ENCODE results near the gene ADGRB3. TPM values are rescaled to one million over a fixed set of nuclear protein-coding genes. Genes with fewer than 3 reads are reported as not detected.

ADGRB3 gene
- total RNA-seq, 1 experiment from 2014 or later, result 0.11 TPM

DNA sequence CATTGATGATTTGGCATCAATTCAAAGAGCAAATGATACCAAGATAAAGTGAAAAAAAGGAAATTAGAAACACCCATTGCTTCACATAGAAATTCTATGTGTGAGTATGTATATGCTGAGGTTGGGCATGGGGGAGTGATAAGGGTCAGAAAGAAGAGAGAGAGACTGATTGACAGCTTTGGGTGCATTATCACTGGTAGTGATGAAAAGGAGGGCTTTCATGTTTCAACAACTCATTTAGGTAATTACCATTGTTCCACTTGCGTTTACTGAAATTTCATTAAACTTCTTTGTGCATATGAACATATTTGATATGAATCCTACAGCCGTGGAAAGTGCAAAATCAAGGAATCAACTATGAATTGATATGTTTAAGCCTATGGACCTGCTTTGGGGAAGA is 84.7 kb downstream of the ADGRB3 start:
- no TSS peak for BruUV-seq (replicated peaks)
- intact Hi-C loops (cut with micrococcal nuclease), result no loop called here
- POLR2A ChIA-PET (ENCODE audit: unreplicated experiment), result no interaction called here
- Histone ChIP-seq H3K27me3 (ENCODE audit: low read length) (no peaks in the 10 kb centered on the region), H2AFZ (ENCODE audit: low read length) (no peak overlapping the region), H3K4me2 (ENCODE audit: low read length) (no peak overlapping the region), H3K9ac (ENCODE audit: low read length) (no peak overlapping the region), H3K9me3 (ENCODE audit: low read length) (no peaks in the 10 kb centered on the region), H3K4me3 (ENCODE audit: low read length) (no peak overlapping the region), H3K4me1 (ENCODE audit: insufficient read depth, low read length) (no peaks in the 10 kb centered on the region), H3F3A (ENCODE audit: low read length, unreplicated experiment) (no peaks in the 10 kb centered on the region), H3K79me2 (ENCODE audit: low read length) (no peaks in the 10 kb centered on the region), H4K20me1 (ENCODE audit: low read length) (no peaks in the 10 kb centered on the region), H3K9me2 (replicated peaks; ENCODE audit: low read length) (no peaks in the 10 kb centered on the region), H3K36me3 (ENCODE audit: low read depth, low read length) (no peaks in the 10 kb centered on the region), H3K27ac (ENCODE audit: low read length) (no peak overlapping the region)
- DNase-seq (no peak), ATAC-seq (no peak)
- CTCF ChIA-PET, result no interaction called here
- TF ChIP-seq, protein P1, sequence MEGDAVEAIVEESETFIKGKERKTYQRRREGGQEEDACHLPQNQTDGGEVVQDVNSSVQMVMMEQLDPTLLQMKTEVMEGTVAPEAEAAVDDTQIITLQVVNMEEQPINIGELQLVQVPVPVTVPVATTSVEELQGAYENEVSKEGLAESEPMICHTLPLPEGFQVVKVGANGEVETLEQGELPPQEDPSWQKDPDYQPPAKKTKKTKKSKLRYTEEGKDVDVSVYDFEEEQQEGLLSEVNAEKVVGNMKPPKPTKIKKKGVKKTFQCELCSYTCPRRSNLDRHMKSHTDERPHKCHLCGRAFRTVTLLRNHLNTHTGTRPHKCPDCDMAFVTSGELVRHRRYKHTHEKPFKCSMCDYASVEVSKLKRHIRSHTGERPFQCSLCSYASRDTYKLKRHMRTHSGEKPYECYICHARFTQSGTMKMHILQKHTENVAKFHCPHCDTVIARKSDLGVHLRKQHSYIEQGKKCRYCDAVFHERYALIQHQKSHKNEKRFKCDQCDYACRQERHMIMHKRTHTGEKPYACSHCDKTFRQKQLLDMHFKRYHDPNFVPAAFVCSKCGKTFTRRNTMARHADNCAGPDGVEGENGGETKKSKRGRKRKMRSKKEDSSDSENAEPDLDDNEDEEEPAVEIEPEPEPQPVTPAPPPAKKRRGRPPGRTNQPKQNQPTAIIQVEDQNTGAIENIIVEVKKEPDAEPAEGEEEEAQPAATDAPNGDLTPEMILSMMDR (conservative IDR thresholded peaks at IDR 0.05; ENCODE audit: low read depth, low read length), result no peak
- TF ChIP-seq EZH2phosphoT487 (IDR thresholded peaks at IDR 0.05; ENCODE audit: borderline replicate concordance, low read length), result no peak
- no peak for TF ChIP-seq EZH2 (IDR thresholded peaks at IDR 0.05; ENCODE audit: low read length, unreplicated experiment)

DNA sequence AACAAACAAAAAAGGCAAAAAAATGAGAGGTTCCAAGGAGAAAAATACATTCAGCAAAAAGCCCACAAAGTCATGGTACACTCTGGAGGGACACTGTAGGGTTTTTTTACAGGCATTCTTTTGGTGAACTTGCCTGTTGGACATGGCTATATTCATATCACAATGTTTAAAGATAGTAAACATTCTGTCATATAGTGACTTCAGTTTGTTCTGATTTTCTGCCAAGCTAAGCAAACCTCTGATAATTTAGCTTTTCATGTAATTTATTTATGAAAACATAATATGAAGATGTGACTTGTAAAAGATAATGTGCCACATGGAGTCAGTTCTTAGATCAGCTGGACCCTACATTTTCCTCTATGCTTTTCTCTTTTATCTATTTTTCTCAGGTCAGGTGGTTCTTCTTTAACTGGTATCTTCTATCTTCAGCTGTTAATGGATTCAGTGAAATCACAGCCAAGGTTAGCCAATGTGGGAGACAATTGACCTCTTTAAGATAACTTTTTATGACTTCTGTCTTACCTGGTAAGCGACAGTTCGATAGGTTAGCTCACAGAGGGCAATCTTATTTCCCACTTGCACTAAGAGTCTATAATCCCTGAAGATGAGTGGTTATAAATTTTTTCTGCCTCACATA is 87.9 kb downstream of the ADGRB3 start:
- Histone ChIP-seq H3F3A (ENCODE audit: low read length, unreplicated experiment) (no peaks in the 10 kb centered on the region), H3K9me2 (replicated peaks; ENCODE audit: low read length) (no peaks in the 10 kb centered on the region), H3K4me1 (ENCODE audit: insufficient read depth, low read length) (no peaks in the 10 kb centered on the region), H3K4me3 (ENCODE audit: low read length) (no peak overlapping the region), H3K36me3 (ENCODE audit: low read depth, low read length) (no peaks in the 10 kb centered on the region), H3K9me3 (ENCODE audit: low read length) (no peaks in the 10 kb centered on the region), H3K4me2 (ENCODE audit: low read length) (no peak overlapping the region), H3K79me2 (ENCODE audit: low read length) (no peaks in the 10 kb centered on the region), H3K27me3 (ENCODE audit: low read length) (no peaks in the 10 kb centered on the region), H2AFZ (ENCODE audit: low read length) (no peak overlapping the region), H3K27ac (ENCODE audit: low read length) (no peak overlapping the region), H3K9ac (ENCODE audit: low read length) (no peak overlapping the region), H4K20me1 (ENCODE audit: low read length) (no peaks in the 10 kb centered on the region)
- ChIA-PET POLR2A (ENCODE audit: unreplicated experiment) (no interaction called here), CTCF (no interaction called here)
- intact Hi-C loops (cut with micrococcal nuclease), result no loop called here
- DNase-seq, result no peak
- no peak for ATAC-seq
- BruUV-seq (replicated peaks), result no TSS peak
- TF ChIP-seq, protein P1 (conservative IDR thresholded peaks at IDR 0.05; ENCODE audit: low read depth, low read length), result no peak
- TF ChIP-seq EZH2phosphoT487 (IDR thresholded peaks at IDR 0.05; ENCODE audit: borderline replicate concordance, low read length), result no peak
- no peak for TF ChIP-seq EZH2 (IDR thresholded peaks at IDR 0.05; ENCODE audit: low read length, unreplicated experiment)

DNA sequence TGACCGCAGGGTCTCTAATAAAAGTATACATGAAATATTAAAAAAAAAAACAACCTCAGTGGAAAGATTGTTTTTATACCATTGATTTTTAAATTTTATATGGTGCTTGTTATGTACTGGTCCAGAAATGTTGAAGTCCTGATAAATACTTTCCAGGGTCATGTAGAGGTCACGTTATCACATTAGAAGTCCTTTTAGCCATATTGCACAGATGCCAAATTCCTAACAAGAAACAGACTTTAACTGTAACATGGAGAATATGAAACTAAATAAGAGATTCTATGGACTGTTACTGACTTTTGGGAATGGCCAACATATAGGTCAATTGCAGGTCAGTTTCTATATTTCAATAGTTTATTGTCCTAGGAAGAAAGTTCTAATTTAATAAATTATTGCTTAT is 89.0 kb downstream of the ADGRB3 start:
- H3K36me3 ChIP-seq (ENCODE audit: low read depth, low read length), result no peaks in the 10 kb centered on the region
- no peak overlapping the region for H3K4me3 ChIP-seq (ENCODE audit: low read length)
- H2AFZ ChIP-seq (ENCODE audit: low read length), result no peak overlapping the region
- no peak for ATAC-seq
- H4K20me1 ChIP-seq (ENCODE audit: low read length), result no peaks in the 10 kb centered on the region
- no peaks in the 10 kb centered on the region for H3F3A ChIP-seq (ENCODE audit: low read length, unreplicated experiment)
- no peak for DNase-seq
- TF ChIP-seq EZH2 (IDR thresholded peaks at IDR 0.05; ENCODE audit: low read length, unreplicated experiment) (no peak), EZH2phosphoT487 (IDR thresholded peaks at IDR 0.05; ENCODE audit: borderline replicate concordance, low read length) (no peak)
- TF ChIP-seq, protein P1 (conservative IDR thresholded peaks at IDR 0.05; ENCODE audit: low read depth, low read length), result no peak
- CTCF ChIA-PET, result no interaction called here
- POLR2A ChIA-PET (ENCODE audit: unreplicated experiment), result no interaction called here
- H3K27ac ChIP-seq (ENCODE audit: low read length), result no peak overlapping the region
- no peaks in the 10 kb centered on the region for H3K9me3 ChIP-seq (ENCODE audit: low read length)
- intact Hi-C loops (cut with micrococcal nuclease), result no loop called here
- no peaks in the 10 kb centered on the region for H3K27me3 ChIP-seq (ENCODE audit: low read length)
- H3K4me1 ChIP-seq (ENCODE audit: insufficient read depth, low read length), result no peaks in the 10 kb centered on the region
- H3K9me2 ChIP-seq (replicated peaks; ENCODE audit: low read length), result no peaks in the 10 kb centered on the region
- H3K9ac ChIP-seq (ENCODE audit: low read length), result no peak overlapping the region
- no peaks in the 10 kb centered on the region for H3K79me2 ChIP-seq (ENCODE audit: low read length)
- BruUV-seq (replicated peaks), result no TSS peak
- H3K4me2 ChIP-seq (ENCODE audit: low read length), result no peak overlapping the region
